Adipocyte (in vitro differentiated cells): Measurements from ENCODE around the gene NEU2.

ENCODE experiments used
- DNase-seq: peaks from one replicate; pipeline ENCODE4 v3.0.0-alpha.2; 2015; ENCODE audit warnings: low read depth
- H3K27me3 ChIP-seq: replicated peaks from 2 replicates; pipeline ENCODE4 v1.7.0; 2013; ENCODE audit warnings: mild to moderate bottlenecking, low read length, moderate library complexity; ENCODE audit not compliant: control insufficient read depth, insufficient read depth
- H3K36me3 ChIP-seq: 2 replicates; pipeline ENCODE4 v1.7.0; 2013; ENCODE audit warnings: low read length, mild to moderate bottlenecking, moderate library complexity; ENCODE audit not compliant: control insufficient read depth, insufficient read depth, severe bottlenecking
- H3K4me1 ChIP-seq: 2 replicates; pipeline ENCODE4 v1.7.0; 2013; ENCODE audit warnings: mild to moderate bottlenecking, low read length, moderate library complexity; ENCODE audit not compliant: control insufficient read depth, insufficient read depth
- H3K4me3 ChIP-seq: 2 replicates; pipeline ENCODE4 v1.7.0; 2013; ENCODE audit warnings: mild to moderate bottlenecking, low read length, moderate library complexity
- H3K9ac ChIP-seq: 2 replicates; pipeline ENCODE4 v1.7.0; 2013; ENCODE audit warnings: mild to moderate bottlenecking, low read length, moderate library complexity
- H3K9me3 ChIP-seq: 2 replicates; pipeline ENCODE4 v1.7.0; 2013; ENCODE audit warnings: mild to moderate bottlenecking, low read length, moderate library complexity; ENCODE audit not compliant: control insufficient read depth

Gene NEU2

GRCh38 chr2:233074106-233074505 is 41.6 kb downstream of the NEU2 start:
- no peaks in the 10 kb centered on the region for H3K4me1 ChIP-seq
- H3K36me3 ChIP-seq, result no peaks in the 10 kb centered on the region
- no peak overlapping the region for H3K9ac ChIP-seq
- peaks cover 23% of the 10 kb centered on the region for H3K9me3 ChIP-seq
- H3K4me3 ChIP-seq, result no peak overlapping the region
- no peak for DNase-seq
- H3K27me3 ChIP-seq, result peaks cover 36% of the 10 kb centered on the region

- DNase-seq, result no peak
- no peak overlapping the region for H3K9ac ChIP-seq
- H3K9me3 ChIP-seq, result peaks cover 23% of the 10 kb centered on the region
- H3K4me3 ChIP-seq, result no peak overlapping the region
- H3K36me3 ChIP-seq, result no peaks in the 10 kb centered on the region
- no peaks in the 10 kb centered on the region for H3K4me1 ChIP-seq
- peaks cover 33% of the 10 kb centered on the region for H3K27me3 ChIP-seq
Measured at GRCh38 chr2:233075141-233075965, 42.9 kb downstream of the NEU2 start.

- Histone ChIP-seq H3K9ac (no peak overlapping the region), H3K4me3 (no peak overlapping the region), H3K27me3 (peaks cover 39% of the 10 kb centered on the region), H3K4me1 (no peaks in the 10 kb centered on the region), H3K36me3 (no peaks in the 10 kb centered on the region), H3K9me3 (peaks cover 22% of the 10 kb centered on the region)
- no peak for DNase-seq
Measured at GRCh38 chr2:233075966-233076339, 43.5 kb downstream of the NEU2 start.

DNA sequence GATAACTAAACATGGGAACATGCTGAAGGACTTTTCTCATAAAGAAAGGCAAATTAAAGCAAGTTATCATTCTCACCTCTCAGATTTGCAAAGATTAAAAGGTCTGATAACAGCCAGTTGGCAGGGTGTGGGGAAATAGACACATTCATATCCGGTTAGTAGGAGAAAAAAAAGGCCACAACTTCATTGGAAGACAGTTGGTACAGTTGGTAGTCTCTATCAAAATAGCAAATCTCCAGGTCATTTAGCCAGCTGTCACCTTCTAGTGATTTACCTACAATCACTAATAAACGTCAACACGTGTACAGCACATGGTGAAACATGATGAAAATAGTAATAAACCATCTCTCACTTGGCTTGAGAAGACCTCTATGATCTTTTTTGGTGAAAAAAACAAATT is 44.3 kb downstream of the NEU2 start:
- H3K4me3 ChIP-seq, result no peak overlapping the region
- no peak for DNase-seq
- no peak overlapping the region for H3K9ac ChIP-seq
- peaks cover 43% of the 10 kb centered on the region for H3K27me3 ChIP-seq
- peaks cover 14% of the 10 kb centered on the region for H3K9me3 ChIP-seq
- H3K36me3 ChIP-seq, result no peaks in the 10 kb centered on the region
- H3K4me1 ChIP-seq, result no peaks in the 10 kb centered on the region

GRCh38 chr2:233079473-233079877 is 47.0 kb downstream of the NEU2 start:
- H3K36me3 ChIP-seq, result no peaks in the 10 kb centered on the region
- H3K27me3 ChIP-seq, result peaks cover 50% of the 10 kb centered on the region
- DNase-seq, result no peak

GRCh38 chr2:233079953-233080835 is 47.7 kb downstream of the NEU2 start:
- DNase-seq, result no peak
- H3K9ac ChIP-seq, result no peak overlapping the region
- H3K4me3 ChIP-seq, result no peak overlapping the region
- H3K36me3 ChIP-seq, result no peaks in the 10 kb centered on the region
- H3K4me1 ChIP-seq, result no peaks in the 10 kb centered on the region
- peaks cover 52% of the 10 kb centered on the region for H3K27me3 ChIP-seq
- no peaks in the 10 kb centered on the region for H3K9me3 ChIP-seq

More at GRCh38 chr2:233079473-233079877, 47.0 kb downstream of the NEU2 start:
- Histone ChIP-seq H3K4me3 (no peak overlapping the region), H3K4me1 (no peaks in the 10 kb centered on the region), H3K9me3 (no peaks in the 10 kb centered on the region), H3K9ac (no peak overlapping the region)

GRCh38 chr2:233080836-233081229 is 48.4 kb downstream of the NEU2 start:
- Histone ChIP-seq H3K9me3 (no peaks in the 10 kb centered on the region), H3K4me1 (no peaks in the 10 kb centered on the region), H3K27me3 (peaks cover 47% of the 10 kb centered on the region), H3K36me3 (no peaks in the 10 kb centered on the region), H3K4me3 (no peak overlapping the region), H3K9ac (no peak overlapping the region)
- no peak for DNase-seq

GRCh38 chr2:233081232-233081730 is 48.8 kb downstream of the NEU2 start:
- H3K27me3 ChIP-seq, result peaks cover 43% of the 10 kb centered on the region
- no peak overlapping the region for H3K4me3 ChIP-seq
- H3K36me3 ChIP-seq, result no peaks in the 10 kb centered on the region
- no peaks in the 10 kb centered on the region for H3K9me3 ChIP-seq
- DNase-seq, result no peak
- no peak overlapping the region for H3K9ac ChIP-seq
- H3K4me1 ChIP-seq, result no peaks in the 10 kb centered on the region

- H3K9ac ChIP-seq, result no peak overlapping the region
- H3K4me3 ChIP-seq, result no peak overlapping the region
- DNase-seq, result no peak
- peaks cover 38% of the 10 kb centered on the region for H3K27me3 ChIP-seq
- no peaks in the 10 kb centered on the region for H3K9me3 ChIP-seq
- no peaks in the 10 kb centered on the region for H3K4me1 ChIP-seq
- H3K36me3 ChIP-seq, result no peaks in the 10 kb centered on the region
Measured at GRCh38 chr2:233081731-233082221, 49.3 kb downstream of the NEU2 start.

DNA sequence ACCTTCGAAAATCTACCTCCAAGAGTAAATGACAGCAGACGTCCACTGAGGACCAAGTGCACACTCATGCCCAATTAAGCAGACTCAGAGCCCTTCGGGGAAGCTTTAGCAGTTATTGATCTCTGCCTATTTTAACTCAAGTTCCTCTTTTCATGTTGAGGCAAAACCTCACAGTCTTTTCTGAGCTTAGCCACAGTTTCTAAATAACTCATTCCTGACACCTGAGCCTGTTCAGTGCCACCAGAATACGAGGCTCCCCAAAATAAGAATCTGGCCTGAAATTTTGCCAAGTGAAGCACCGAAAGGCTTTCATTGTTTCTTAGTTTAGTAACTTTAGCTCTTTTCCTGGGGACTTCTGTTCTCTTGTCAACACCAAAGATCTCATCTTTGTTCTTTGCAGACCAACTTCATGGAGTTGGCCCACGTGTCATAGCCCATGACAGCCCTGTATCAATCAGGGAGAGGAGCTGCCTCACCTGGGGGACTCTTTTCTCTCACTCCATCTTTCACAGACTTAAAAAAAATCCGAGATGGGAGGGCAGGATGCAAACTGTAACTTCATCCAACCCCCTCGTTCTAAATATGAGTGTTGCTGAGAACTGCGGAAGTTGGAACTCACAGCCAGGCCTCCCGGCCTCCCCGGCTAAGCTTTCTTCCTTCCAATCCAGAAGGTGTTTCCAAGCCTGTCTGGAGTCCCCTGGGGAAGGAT is 49.9 kb downstream of the NEU2 start:
- no peaks in the 10 kb centered on the region for H3K36me3 ChIP-seq
- H3K4me3 ChIP-seq, result no peak overlapping the region
- H3K27me3 ChIP-seq, result peaks cover 36% of the 10 kb centered on the region
- no peaks in the 10 kb centered on the region for H3K4me1 ChIP-seq
- H3K9ac ChIP-seq, result no peak overlapping the region
- no peak for DNase-seq
- H3K9me3 ChIP-seq, result no peaks in the 10 kb centered on the region
